Vagina (tissue), 2 donors: Measurements from ENCODE around the gene NAT9.

Experiments used
- CTCF ChIP-seq, 3 experiments: fragments of 450-650 bp in 2 of 3; fragments of 200-600 bp in 1 of 3; sonication (generic) in 1 of 3; IDR thresholded peaks; one replicate each; pipeline ENCODE4 v1.5.1; 2017 to 2019; ENCODE audit warnings: antibody characterized with exemption in 3 of 3, mild to moderate bottlenecking in 2 of 3, moderate library complexity in 2 of 3
- POLR2A ChIP-seq, 2 donors: fragments of 450-650 bp; IDR thresholded peaks; one replicate each; pipeline ENCODE4 v1.6.1; 2017; ENCODE audit warnings: antibody characterized with exemption in 2 of 2, mild to moderate bottlenecking in 2 of 2, moderate library complexity in 2 of 2
- POLR2AphosphoS5 ChIP-seq, 2 donors: sonication (generic); formaldehyde crosslinking; IDR thresholded peaks; one replicate each; pipeline ENCODE4 v1.9.0; 2017; ENCODE audit warnings: antibody characterized with exemption in 2 of 2, mild to moderate bottlenecking in 2 of 2, low read depth in 1 of 2; ENCODE audit not compliant: insufficient read depth in 1 of 2

DNA sequence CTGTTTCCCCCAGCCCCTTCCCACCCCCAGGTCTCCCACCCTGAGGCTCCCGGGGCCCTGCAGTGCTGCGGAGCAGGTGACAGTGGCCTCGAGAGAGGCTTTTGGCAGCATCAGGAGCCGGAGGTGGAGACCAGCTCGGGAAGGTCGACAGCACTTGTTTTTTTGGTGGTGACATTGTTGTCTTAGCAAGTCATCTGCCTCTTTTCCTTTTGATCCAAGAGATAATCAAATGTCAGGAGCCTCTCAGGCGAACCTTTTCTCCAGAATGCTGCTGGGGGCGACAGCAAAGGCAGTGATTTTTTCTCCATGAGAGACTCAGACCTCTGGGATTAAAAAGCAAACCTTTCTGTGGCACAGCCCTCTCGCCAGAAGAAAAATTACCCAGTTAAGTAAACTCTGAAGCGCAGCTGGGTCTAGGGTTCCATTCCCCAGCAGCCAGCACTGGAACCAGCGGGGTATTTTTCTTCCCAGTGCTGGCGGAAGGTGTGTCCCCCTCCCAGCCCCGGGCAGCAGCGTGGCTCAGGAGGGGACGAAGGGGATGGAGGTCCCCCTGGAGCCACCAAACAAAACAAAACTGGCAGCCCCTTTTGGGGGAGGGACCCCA lies 46.3 kb upstream of the NAT9 start:
- TF ChIP-seq POLR2A (IDR thresholded peaks at IDR 0.05), result no peak
- no peak for TF ChIP-seq CTCF (IDR thresholded peaks at IDR 0.05)
- TF ChIP-seq POLR2AphosphoS5 (IDR thresholded peaks at IDR 0.05; ENCODE audit: insufficient read depth in 1 of 2, low read depth in 1 of 2), result no peak
